Ovary (tissue), 3 donors: ENCODE data around the gene VAV3.

ENCODE experiments used
- CTCF ChIP-seq, 3 donors: fragments of 450-650 bp in 2 of 3; fragments of 200-600 bp in 1 of 3; IDR thresholded peaks; one replicate each; pipeline versions ENCODE4 v1.5.1 to v1.8.0; 2016 to 2022; ENCODE audit warnings: antibody characterized with exemption in 3 of 3, mild to moderate bottlenecking in 1 of 3
- EP300 ChIP-seq: sonication (generic); formaldehyde crosslinking; IDR thresholded peaks from one replicate; pipeline ENCODE4 v1.6.1; 2017; ENCODE audit warnings: antibody characterized with exemption
- POLR2A ChIP-seq: fragments of 450-650 bp; IDR thresholded peaks from one replicate; pipeline ENCODE4 v1.6.1; 2017; ENCODE audit warnings: antibody characterized with exemption, mild to moderate bottlenecking, moderate library complexity
- donor health status: DM: no; HTN: no; CAD: no.

- TF ChIP-seq CTCF (IDR thresholded peaks at IDR 0.05) (no peak), POLR2A (no peak), EP300 (no peak)
Observed at GRCh38 chr1:107829036-107829770, 135.8 kb downstream of the VAV3 start.
